GM18870 (cell line): ENCODE measurements around the gene FAM20B.
"Not testable (repeated sequence)": the region's sequence is repeated elsewhere in the genome, so short reads cannot be mapped to it uniquely, and the experiment has no call there.

Experiments
- ATAC-seq: cut with Tn5 transposase; IDR thresholded peaks from one replicate; pipeline ENCODE4 v1.9.1; 2021; ENCODE audit warnings: moderate library complexity; ENCODE audit not compliant: unreplicated experiment

FAM20B gene, protein sequence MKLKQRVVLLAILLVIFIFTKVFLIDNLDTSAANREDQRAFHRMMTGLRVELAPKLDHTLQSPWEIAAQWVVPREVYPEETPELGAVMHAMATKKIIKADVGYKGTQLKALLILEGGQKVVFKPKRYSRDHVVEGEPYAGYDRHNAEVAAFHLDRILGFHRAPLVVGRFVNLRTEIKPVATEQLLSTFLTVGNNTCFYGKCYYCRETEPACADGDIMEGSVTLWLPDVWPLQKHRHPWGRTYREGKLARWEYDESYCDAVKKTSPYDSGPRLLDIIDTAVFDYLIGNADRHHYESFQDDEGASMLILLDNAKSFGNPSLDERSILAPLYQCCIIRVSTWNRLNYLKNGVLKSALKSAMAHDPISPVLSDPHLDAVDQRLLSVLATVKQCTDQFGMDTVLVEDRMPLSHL

DNA sequence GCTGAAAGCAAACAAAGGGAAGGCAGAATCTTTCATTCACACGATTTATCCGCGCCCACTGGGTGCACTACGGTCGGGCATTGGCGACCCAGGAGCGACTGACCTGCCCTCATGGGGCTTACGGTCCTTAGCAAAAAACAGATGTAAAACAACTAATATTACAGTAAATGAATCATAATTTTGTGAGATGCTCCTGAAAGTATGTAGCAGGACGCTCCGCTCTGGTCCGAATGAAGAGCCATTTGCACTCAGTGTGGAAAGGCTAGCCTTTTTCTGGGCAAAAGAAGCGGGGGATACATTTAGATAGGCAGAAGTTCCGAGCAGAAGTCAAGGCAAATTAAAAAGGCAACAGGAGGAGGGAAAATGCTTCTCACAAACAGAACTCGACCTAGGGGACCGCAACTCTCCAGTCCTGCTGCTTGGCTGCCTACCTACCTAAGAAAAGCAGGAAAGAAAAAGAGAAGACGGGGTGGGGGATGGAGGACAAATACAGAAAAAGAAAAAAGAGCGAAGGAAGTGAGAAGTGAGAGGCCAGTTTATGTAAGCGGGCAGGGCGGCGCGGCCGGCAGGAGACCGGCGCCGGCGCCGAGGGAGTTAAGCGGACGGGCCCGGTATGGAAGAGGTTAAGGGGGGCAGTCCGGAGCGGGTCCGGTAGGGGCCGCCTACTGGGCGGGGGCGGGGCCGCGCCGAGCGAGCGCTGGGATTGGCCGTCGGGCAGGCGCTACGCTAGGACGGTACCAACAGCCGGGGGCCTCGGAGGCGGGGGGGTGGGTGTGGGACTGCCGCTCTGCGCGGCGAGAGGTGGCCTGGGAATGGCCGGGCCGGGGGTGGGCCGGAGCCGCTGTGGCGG, at the start of gene FAM20B:
Gene FAM20B, plus strand, starts transcription at position 770 of the 850 bp plus-strand sequence. CDS start 17,954 bp downstream, outside the sequence.
- peak; percentile 39 for ATAC-seq

DNA sequence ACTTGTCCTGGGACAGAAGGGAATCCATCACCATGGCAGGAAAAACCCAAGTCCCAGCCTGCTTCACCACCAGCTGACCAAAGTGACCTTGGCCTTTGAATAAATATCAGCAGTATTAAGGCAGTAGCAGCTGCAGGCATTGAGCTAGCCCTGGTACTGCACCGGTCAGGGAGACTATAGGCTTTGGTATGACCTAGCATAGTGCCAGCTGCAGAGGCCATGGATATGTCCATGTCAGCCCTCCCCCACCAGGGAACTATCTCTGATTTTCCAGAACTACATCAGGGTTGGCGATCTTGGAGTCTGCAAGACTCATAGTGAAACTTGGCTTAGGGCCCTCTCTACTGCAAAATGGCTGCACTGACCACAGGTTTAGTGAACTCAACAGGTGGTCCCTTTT, 49.2 kb upstream of the FAM20B start:
- ATAC-seq = no peak

DNA sequence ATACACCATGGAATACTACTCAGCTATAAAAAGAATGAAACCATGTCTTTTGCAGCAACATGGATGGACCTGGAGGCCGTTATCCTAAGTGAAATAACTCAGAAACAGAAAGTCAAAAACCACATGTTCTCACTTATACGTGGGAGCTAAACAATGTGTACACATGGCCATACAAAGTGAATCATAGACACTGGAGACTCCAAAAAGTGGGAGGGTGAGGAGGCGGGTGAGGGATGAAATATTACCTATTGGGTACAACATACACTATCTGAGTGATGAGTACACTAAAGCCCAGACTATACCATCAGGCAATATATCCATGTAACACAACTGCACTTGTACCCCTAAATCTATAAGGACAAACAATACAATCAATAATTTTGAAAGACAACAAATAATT, 39.5 kb upstream of the FAM20B start:
- ATAC-seq = no peak

DNA sequence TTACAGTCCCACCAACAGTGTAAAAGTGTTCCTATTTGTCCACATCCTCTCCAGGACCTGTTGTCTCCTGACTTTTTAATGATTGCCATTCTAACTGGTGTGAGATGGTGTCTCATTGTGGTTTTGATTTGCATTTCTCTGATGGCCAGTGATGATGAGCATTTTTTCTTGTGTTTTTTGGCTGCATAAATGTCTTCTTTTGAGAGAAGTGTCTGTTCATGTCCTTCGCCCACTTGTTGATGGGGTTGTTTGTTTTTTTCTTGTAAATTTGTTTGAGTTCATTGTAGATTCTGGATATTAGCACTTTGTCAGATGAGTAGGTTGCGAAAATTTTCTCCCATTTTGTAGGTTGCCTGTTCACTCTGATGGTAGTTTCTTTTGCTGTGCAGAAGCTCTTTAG, 37.5 kb upstream of the FAM20B start:
- not testable (repeated sequence) for ATAC-seq

- ATAC-seq = no peak
These were observed 32.1 kb upstream of the FAM20B start for GRCh38 chr1:178993559-178993958.

- no peak for ATAC-seq
These were observed 28.3 kb upstream of the FAM20B start for GRCh38 chr1:178997428-178997827.

GRCh38 chr1:178998295-178998694, 27.4 kb upstream of the FAM20B start:
- no peak for ATAC-seq

- ATAC-seq = no peak
These were observed 26.6 kb upstream of the FAM20B start for GRCh38 chr1:178999061-178999460.

- no peak for ATAC-seq
These were observed 24.2 kb upstream of the FAM20B start for GRCh38 chr1:179001451-179001850.

GRCh38 chr1:179002064-179002463, 23.6 kb upstream of the FAM20B start:
- not testable (repeated sequence) for ATAC-seq

- peak; percentile 60 for ATAC-seq
These were observed 22.9 kb upstream of the FAM20B start for GRCh38 chr1:179002552-179003345.

DNA sequence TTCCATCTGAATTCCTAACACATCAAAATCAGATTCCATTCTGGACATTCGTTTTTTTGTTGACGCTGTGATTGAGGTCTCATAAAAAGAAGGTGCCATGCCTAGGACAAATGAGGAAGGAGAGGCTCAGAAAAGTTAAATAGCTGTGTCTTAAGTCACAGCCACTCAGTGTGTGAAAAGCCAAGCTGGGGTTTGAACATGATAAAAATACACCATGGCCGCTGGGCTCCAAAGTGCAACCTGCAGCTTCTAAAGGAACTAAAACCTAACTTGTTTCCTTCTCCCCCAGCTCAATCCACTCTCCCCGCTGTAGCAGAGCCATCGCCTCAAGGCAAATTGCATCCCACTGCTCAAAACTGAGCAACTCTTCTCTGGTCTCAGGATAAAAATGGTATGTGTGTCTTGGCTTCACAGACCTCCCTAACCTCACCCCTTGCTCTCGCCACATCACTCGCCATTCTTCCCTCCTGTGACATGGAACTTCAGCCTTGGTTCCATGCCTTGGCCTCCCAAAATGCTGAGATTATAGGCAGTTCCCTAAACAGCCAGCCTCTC, 22.1 kb upstream of the FAM20B start:
- ATAC-seq = no peak

DNA sequence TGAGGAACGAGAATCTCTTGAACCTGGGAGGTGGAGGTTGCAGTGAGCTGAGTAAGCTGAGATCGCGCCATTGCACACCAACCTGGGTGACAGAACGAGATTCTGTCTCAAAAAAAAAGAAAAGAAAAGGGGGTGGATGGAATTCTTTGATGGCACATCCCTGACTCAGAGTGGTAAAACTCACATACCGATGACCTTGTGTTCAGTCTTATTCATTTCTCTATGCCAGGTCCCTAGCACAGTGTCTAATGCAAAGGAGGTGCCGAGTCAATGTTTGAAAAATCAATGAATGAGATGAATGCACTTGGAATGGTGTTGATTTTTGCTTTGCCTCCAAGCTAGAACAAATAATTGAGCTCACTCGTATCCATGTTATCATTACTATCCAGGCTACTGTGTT, 18.5 kb upstream of the FAM20B start:
- ATAC-seq = no peak

DNA sequence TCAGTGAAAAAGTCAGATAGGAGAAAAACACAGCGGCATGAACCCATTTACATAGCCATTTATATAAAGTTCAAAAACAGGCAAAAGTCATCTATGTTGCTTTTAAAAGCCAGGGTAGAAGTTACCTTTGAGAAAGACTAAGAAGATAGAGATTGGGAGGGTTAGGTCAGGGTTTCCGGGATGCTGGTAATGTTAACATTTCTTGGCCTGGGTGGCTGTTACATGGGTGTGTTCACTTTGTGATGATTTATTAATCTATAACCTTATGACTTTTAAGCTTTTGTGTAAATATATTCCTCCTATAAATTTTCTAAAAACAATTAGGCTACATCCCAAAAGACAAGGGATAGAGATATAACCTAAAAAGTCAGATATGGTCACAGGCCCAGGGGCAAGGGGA, 15.0 kb upstream of the FAM20B start:
- no peak for ATAC-seq

- no peak for ATAC-seq
These were observed 13.7 kb upstream of the FAM20B start for GRCh38 chr1:179012038-179012437.

GRCh38 chr1:179014123-179014522, 11.6 kb upstream of the FAM20B start:
- no peak for ATAC-seq

DNA sequence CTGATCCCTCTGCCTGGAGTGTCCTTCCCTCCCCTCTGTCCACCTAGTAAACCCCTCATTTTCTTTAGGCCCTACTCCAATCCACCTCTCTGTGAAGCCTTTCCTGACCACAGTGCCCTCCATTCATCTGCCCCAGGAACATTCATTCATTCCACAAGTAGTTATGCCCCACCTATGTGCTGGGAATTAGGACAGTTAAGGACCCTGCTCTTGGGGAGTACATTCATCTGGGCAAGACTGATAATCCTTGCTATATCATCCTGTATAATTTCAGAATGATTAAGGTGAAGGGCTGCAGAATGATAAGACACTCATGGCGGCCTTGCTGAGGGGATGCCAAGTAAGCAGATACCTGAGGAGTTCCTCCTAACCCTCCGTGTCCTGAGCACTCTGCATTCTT, 10.3 kb upstream of the FAM20B start:
- no peak for ATAC-seq

DNA sequence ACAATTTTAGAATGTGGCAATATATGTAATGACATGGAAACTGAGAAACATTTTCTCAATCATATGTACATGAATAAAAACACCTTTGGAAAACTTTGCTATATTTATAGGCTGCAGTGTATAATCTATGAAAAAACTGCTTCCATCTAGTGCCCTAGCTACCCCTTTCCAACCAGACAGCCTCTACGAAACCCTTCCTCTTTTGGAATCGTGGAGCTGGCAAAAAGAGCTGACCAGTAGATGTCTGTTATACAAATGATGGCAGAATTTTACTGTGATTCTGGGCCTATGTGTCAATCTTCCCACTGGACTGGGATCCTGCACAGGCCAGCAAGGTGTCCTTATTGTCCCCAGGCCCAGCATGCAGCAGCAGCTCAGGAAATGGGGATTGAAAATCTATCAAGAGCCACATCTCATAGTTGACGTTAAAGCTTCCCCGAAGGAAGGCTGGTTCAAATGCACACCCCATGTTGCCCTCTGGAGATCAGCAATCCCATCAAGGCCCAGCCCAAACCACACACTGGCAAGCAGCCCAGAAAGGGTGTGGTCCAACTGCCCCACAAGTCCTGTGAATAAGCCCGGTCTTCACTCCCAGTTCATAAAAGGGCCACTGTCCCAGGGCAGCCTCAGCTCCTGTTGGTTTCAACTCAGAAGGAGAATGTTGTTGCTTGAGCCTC, 8.8 kb upstream of the FAM20B start:
- no peak for ATAC-seq

- no peak for ATAC-seq
These were observed 8.0 kb upstream of the FAM20B start for GRCh38 chr1:179017383-179018326.
